Measurements from ENCODE around the gene KASH5. TPM values are rescaled to one million over a fixed set of nuclear protein-coding genes. Genes with fewer than 3 reads are reported as not detected.

KASH5 gene
- total RNA-seq, 1 experiment from 2014 or later, result 0.42 TPM

- TF ChIP-seq, protein P1, sequence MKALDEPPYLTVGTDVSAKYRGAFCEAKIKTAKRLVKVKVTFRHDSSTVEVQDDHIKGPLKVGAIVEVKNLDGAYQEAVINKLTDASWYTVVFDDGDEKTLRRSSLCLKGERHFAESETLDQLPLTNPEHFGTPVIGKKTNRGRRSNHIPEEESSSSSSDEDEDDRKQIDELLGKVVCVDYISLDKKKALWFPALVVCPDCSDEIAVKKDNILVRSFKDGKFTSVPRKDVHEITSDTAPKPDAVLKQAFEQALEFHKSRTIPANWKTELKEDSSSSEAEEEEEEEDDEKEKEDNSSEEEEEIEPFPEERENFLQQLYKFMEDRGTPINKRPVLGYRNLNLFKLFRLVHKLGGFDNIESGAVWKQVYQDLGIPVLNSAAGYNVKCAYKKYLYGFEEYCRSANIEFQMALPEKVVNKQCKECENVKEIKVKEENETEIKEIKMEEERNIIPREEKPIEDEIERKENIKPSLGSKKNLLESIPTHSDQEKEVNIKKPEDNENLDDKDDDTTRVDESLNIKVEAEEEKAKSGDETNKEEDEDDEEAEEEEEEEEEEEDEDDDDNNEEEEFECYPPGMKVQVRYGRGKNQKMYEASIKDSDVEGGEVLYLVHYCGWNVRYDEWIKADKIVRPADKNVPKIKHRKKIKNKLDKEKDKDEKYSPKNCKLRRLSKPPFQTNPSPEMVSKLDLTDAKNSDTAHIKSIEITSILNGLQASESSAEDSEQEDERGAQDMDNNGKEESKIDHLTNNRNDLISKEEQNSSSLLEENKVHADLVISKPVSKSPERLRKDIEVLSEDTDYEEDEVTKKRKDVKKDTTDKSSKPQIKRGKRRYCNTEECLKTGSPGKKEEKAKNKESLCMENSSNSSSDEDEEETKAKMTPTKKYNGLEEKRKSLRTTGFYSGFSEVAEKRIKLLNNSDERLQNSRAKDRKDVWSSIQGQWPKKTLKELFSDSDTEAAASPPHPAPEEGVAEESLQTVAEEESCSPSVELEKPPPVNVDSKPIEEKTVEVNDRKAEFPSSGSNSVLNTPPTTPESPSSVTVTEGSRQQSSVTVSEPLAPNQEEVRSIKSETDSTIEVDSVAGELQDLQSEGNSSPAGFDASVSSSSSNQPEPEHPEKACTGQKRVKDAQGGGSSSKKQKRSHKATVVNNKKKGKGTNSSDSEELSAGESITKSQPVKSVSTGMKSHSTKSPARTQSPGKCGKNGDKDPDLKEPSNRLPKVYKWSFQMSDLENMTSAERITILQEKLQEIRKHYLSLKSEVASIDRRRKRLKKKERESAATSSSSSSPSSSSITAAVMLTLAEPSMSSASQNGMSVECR (CRISPR knock-in tag; IDR thresholded peaks at IDR 0.05; ENCODE audit: borderline replicate concordance), result peak; percentile 95
- TF ChIP-seq NR2C2 (CRISPR knock-in tag; IDR thresholded peaks at IDR 0.05) (peak; percentile 81), E2F4 (CRISPR knock-in tag; IDR thresholded peaks at IDR 0.05; ENCODE audit: borderline replicate concordance, low read depth) (no peak), TP53 (CRISPR knock-in tag; IDR thresholded peaks at IDR 0.05) (peak; percentile 96), NR3C1 (CRISPR knock-in tag; conservative IDR thresholded peaks at IDR 0.05; ENCODE audit: low read depth) (peak; percentile 91; the same call in 1 of the 2 replicates), ZNF425 (CRISPR knock-in tag; conservative IDR thresholded peaks at IDR 0.05) (no peak), ZNF138 (CRISPR knock-in tag; conservative IDR thresholded peaks at IDR 0.05) (peak; percentile 96), HMGXB4 (CRISPR knock-in tag; IDR thresholded peaks at IDR 0.05) (peak; percentile 75), ZNF671 (CRISPR knock-in tag; IDR thresholded peaks at IDR 0.05) (no peak), ZBTB43 (CRISPR knock-in tag; IDR thresholded peaks at IDR 0.05) (peak; percentile 91; the same call in 1 of the 2 replicates), FOXJ3 (CRISPR knock-in tag; IDR thresholded peaks at IDR 0.05; ENCODE audit: borderline replicate concordance) (0 out of 2 replicates have a peak, but pooled peaks have one; percentile 56), SMAD3 (CRISPR knock-in tag; IDR thresholded peaks at IDR 0.05; ENCODE audit: borderline replicate concordance) (peak; percentile 91), GABPB1 (CRISPR knock-in tag; IDR thresholded peaks at IDR 0.05) (no peak), ZNF219 (CRISPR knock-in tag; IDR thresholded peaks at IDR 0.05; ENCODE audit: borderline replicate concordance) (no peak), ATF1 (CRISPR knock-in tag; IDR thresholded peaks at IDR 0.05) (peak; percentile 90)
- TF ChIP-seq, protein P2, sequence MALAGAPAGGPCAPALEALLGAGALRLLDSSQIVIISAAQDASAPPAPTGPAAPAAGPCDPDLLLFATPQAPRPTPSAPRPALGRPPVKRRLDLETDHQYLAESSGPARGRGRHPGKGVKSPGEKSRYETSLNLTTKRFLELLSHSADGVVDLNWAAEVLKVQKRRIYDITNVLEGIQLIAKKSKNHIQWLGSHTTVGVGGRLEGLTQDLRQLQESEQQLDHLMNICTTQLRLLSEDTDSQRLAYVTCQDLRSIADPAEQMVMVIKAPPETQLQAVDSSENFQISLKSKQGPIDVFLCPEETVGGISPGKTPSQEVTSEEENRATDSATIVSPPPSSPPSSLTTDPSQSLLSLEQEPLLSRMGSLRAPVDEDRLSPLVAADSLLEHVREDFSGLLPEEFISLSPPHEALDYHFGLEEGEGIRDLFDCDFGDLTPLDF (CRISPR knock-in tag; IDR thresholded peaks at IDR 0.05), result peak; percentile 97
- TF ChIP-seq, protein P3, sequence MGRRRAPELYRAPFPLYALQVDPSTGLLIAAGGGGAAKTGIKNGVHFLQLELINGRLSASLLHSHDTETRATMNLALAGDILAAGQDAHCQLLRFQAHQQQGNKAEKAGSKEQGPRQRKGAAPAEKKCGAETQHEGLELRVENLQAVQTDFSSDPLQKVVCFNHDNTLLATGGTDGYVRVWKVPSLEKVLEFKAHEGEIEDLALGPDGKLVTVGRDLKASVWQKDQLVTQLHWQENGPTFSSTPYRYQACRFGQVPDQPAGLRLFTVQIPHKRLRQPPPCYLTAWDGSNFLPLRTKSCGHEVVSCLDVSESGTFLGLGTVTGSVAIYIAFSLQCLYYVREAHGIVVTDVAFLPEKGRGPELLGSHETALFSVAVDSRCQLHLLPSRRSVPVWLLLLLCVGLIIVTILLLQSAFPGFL (CRISPR knock-in tag; IDR thresholded peaks at IDR 0.05; ENCODE audit: borderline replicate concordance), result no peak; the same call in 1 of the 2 replicates
- TF ChIP-seq, protein P4, sequence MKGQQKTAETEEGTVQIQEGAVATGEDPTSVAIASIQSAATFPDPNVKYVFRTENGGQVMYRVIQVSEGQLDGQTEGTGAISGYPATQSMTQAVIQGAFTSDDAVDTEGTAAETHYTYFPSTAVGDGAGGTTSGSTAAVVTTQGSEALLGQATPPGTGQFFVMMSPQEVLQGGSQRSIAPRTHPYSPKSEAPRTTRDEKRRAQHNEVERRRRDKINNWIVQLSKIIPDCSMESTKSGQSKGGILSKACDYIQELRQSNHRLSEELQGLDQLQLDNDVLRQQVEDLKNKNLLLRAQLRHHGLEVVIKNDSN (CRISPR knock-in tag; IDR thresholded peaks at IDR 0.05), result peak; percentile 88
- TF ChIP-seq, protein P5, sequence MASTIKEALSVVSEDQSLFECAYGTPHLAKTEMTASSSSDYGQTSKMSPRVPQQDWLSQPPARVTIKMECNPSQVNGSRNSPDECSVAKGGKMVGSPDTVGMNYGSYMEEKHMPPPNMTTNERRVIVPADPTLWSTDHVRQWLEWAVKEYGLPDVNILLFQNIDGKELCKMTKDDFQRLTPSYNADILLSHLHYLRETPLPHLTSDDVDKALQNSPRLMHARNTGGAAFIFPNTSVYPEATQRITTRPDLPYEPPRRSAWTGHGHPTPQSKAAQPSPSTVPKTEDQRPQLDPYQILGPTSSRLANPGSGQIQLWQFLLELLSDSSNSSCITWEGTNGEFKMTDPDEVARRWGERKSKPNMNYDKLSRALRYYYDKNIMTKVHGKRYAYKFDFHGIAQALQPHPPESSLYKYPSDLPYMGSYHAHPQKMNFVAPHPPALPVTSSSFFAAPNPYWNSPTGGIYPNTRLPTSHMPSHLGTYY (CRISPR knock-in tag; IDR thresholded peaks at IDR 0.05), result no peak
Observed at GRCh38 chr19:49339301-49340068, 48.6 kb upstream of the KASH5 start (continued).
